Measurements from ENCODE around the gene FOXJ1. TPM values are rescaled to one million over a fixed set of nuclear protein-coding genes. Genes with fewer than 3 reads are reported as not detected.

FOXJ1 gene
- total and polyA plus RNA-seq, 9 donors = 0.23 to 168 (median 5.8) TPM; not detected in 2

DNA sequence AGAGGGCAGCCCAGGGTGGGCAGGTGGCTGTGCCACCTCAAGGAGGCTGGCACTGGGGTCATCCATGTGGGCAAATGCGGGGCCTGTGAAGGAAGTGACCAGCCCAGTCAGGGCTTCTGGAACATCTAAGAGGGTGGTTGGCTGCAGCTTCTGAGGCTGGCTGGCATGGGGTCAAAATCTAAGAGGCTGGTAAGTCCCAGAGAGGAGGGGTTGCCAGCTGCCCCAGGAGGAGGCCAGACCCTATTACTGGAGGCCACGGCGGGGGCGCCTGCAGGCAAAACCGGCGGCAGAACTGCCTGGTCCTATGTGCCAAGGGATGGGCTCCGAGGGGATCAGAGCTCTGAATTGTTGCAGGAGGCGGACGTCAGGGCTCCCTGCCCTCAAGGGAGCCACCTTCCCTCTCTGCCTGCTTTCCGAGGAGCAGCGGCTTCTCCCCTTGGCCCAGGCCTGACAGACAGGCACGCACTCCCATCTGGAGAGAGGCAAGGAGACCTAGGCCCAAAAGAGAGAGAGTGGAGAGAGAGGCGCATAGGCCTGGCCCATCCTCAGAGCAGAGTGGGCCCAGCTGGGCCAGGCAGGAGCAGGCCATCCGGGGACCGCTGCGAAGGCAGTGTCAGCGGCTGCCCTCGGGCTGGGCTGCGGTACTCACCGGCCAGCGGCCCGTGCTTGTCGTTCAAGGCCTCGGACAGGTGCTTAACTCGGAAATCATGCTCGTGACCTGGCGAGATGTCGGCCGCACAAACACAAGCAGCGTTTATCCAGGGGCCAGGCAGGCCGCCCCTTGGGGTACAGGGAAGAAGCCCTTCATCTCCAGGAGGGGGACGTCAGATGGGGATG, 51.1 kb downstream of the FOXJ1 start:
- no peak overlapping the region for H3K27ac ChIP-seq
- H3K4me3 ChIP-seq = no peak overlapping the region
- H3K27me3 ChIP-seq = no peaks in the 10 kb centered on the region
- no peak for TF ChIP-seq POLR2A (IDR thresholded peaks at IDR 0.05)
- no peak for TF ChIP-seq CTCF (IDR thresholded peaks at IDR 0.05)
- no peak for TF ChIP-seq EP300 (IDR thresholded peaks at IDR 0.05)
- H3K4me1 ChIP-seq (ENCODE audit: insufficient read depth) = no peaks in the 10 kb centered on the region
- intact Hi-C loops (cut with DNase I) = no loop called here
- WGBS, 3 donors = 82 to 87% (median 84%) methylated on average over 32 of the region's 32 CpGs
- H3K36me3 ChIP-seq = no peaks in the 10 kb centered on the region
- H3K9me3 ChIP-seq = no peaks in the 10 kb centered on the region
- peak in 1 of 5 donors; percentile 24 for DNase-seq

DNA sequence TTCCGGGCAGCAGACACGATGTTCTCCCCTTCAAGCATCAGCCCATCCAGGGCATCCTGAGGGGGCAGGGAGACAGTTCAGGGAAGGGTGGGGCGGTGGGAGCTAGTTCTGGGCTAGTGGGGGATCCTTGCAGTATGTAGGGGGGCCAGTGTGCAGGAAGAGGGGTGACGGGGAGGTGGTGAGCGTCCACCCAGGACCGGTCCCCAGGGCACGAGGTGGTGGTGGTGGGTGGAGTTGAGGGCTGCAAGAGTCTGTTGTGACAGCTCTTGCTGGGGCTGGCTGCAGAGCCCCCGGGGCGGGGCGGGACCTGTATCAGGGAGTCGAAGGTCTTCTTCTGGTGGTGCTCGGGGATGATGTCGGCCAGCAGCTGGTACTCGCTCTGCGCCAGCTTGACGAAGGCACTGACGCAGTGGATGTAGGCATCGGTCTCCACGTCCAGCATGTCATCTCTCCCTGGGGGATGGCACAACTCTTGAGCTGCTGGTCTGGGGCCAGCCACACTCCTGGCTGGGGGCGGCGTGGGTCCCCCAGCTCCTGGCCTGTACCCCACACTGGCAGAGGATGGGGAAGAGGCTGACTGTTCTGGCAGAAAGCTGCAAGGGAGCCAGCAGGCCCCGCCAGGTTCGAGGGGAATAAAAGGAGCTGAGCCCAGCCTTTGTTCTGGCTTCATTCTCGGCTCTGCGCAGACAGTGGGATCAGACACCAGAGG, 52.0 kb downstream of the FOXJ1 start:
- WGBS, 3 donors = 92 to 95% (median 93%) methylated on average over 18 to 25 of the region's 25 CpGs
- H3K4me1 ChIP-seq (ENCODE audit: insufficient read depth) = no peaks in the 10 kb centered on the region
- no peak for DNase-seq
- no peaks in the 10 kb centered on the region for H3K27me3 ChIP-seq
- intact Hi-C loops (cut with DNase I) = no loop called here
- TF ChIP-seq CTCF (IDR thresholded peaks at IDR 0.05) (no peak), EP300 (IDR thresholded peaks at IDR 0.05) (no peak)
- H3K36me3 ChIP-seq = no peaks in the 10 kb centered on the region
- H3K27ac ChIP-seq = no peak overlapping the region
- no peaks in the 10 kb centered on the region for H3K9me3 ChIP-seq
- H3K4me3 ChIP-seq = no peak overlapping the region

DNA sequence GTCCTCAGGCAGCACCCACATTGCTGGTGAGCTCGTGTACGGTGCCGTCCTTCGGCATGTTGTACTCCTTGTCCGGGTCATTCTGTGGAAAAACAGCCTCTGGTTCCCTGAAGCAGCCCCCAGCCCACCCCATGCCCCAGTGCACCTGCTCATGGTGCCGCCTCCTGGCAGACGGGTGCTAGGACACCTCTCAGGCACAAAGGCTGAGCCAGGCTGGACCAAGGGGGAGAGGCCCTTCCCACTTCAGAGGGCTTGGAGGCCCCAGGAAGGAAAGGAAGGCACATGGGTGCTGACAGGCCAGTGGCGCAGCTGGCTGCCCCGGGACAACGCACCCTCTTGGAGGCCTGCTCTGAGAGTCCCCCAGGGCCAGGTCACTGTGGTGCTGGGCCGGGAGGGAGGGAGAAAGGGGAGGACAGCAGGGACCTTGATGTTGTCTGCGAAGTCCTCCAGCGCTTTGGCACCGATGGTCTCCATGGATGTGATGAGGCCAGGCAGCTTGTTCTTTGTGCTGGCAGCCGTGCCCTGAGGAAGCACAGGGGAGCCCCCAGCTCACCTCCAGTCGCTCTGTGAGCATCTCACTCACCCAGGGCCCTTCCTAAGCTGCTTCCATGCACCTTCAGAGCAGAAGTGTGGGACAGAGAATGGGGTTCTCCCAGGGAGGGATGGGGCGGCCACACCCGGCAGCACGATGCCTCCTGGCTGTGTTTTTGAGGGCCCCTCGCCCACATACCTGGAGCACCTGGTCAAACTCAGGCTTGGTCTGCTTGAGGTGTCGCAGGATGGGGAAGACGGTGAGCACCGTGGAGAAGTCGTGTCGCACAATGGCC, 52.8 kb downstream of the FOXJ1 start:
- H3K36me3 ChIP-seq = no peaks in the 10 kb centered on the region
- TF ChIP-seq POLR2A (IDR thresholded peaks at IDR 0.05) (no peak), EP300 (IDR thresholded peaks at IDR 0.05) (no peak), CTCF (IDR thresholded peaks at IDR 0.05) (no peak)
- intact Hi-C loops (cut with DNase I) = no loop called here
- no peaks in the 10 kb centered on the region for H3K27me3 ChIP-seq
- no peak overlapping the region for H3K27ac ChIP-seq
- 83 to 84% (median 84%) methylated on average over 25 of the region's 25 CpGs for WGBS, 3 donors
- H3K4me1 ChIP-seq (ENCODE audit: insufficient read depth) = no peaks in the 10 kb centered on the region
- no peak for DNase-seq
- H3K9me3 ChIP-seq = no peaks in the 10 kb centered on the region
- H3K4me3 ChIP-seq = no peak overlapping the region

- WGBS, 3 donors = 81 to 85% (median 84%) methylated on average over 11 of the region's 11 CpGs
- Histone ChIP-seq H3K27me3 (no peaks in the 10 kb centered on the region), H3K4me3 (no peak overlapping the region), H3K9me3 (no peaks in the 10 kb centered on the region), H3K36me3 (no peaks in the 10 kb centered on the region), H3K27ac (no peak overlapping the region), H3K4me1 (ENCODE audit: insufficient read depth) (no peaks in the 10 kb centered on the region)
- intact Hi-C loops (cut with DNase I) = no loop called here
- peak in 1 of 5 donors; percentile 21 for DNase-seq
- TF ChIP-seq POLR2A (IDR thresholded peaks at IDR 0.05) = no peak
- no peak for TF ChIP-seq EP300 (IDR thresholded peaks at IDR 0.05)
- TF ChIP-seq CTCF (IDR thresholded peaks at IDR 0.05) = no peak
Measured at GRCh38 chr17:76087531-76087930, 53.5 kb downstream of the FOXJ1 start.

All from ovary (tissue), 9 donors.